ENCODE results near the gene COG6. TPM values are rescaled to one million over a fixed set of nuclear protein-coding genes. Genes with fewer than 3 reads are reported as not detected.

Gene COG6
- total and polyA plus RNA-seq, 2 of the 13 experiments (the other 11 are each of a cell fraction or from before 2014, with no cell fraction given), result 23.5 to 26.1 TPM

DNA sequence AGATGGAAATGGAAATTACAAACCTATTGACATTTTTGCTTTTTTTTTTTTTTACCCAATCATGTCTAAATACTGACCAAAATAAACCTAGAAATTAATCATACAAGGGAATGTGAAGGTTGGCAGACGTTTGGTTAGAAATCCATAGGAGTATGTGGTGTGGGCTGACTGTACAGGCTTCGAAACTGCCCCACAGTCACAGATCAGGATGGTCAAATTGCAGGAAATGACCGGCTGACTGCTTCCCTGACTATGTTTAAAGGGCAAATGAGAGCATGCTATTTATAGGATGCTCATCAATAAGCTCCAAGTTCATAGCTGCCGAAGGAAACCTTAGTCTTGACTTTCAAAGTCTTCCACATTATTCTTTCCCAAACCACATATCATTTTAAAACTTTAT is 118.4 kb downstream of the COG6 start:
- Histone ChIP-seq H2AFZ (ENCODE audit: low read length) (no peak overlapping the region), H3K79me2 (ENCODE audit: insufficient read depth, low read length) (no peaks in the 10 kb centered on the region), H3K4me3 (replicated peaks in 1 of 3; ENCODE audit: insufficient read depth in 1 of 3, low read depth in 2 of 3, low read length in 3 of 3) (no peak overlapping the region), H4K20me1 (ENCODE audit: insufficient read depth, low read length) (no peaks in the 10 kb centered on the region), H3K9me3 (ENCODE audit: low read length) (no peaks in the 10 kb centered on the region), H3K36me3 (replicated peaks in 1 of 2; ENCODE audit: control insufficient read depth in 1 of 2, insufficient read depth in 2 of 2, low read length in 2 of 2) (no peaks in the 10 kb centered on the region), H3K4me2 (ENCODE audit: low read depth, low read length) (no peak overlapping the region), H3K9ac (ENCODE audit: insufficient read depth, low read depth, low read length) (no peak overlapping the region), H3K4me1 (ENCODE audit: insufficient read depth, low read length) (no peaks in the 10 kb centered on the region), H3K27ac (ENCODE audit: extremely low read length, insufficient read depth, low read length) (no peak overlapping the region), H3K27me3 (ENCODE audit: control insufficient read depth in 1 of 2, insufficient read depth in 2 of 2, low read length in 2 of 2) (no peaks in the 10 kb centered on the region)
- ATAC-seq (no peak), DNase-seq (ENCODE audit: low spot score) (no peak), FAIRE-seq (no peak)
- no peak for TF ChIP-seq ZNF441 (CRISPR knock-in tag; IDR thresholded peaks at IDR 0.05; ENCODE audit: borderline replicate concordance)
- no peak for TF ChIP-seq KLF12 (CRISPR knock-in tag; IDR thresholded peaks at IDR 0.05; ENCODE audit: borderline replicate concordance)
- no TSS peak for BruUV-seq (replicated peaks)
- intact Hi-C loops (cut with micrococcal nuclease; ENCODE audit: unreplicated experiment), result no loop called here
- WGBS (ENCODE audit: low lambda C conversion rate), result 9% methylated on average over 4 of the region's 4 CpGs
- ChIA-PET CTCF (ENCODE audit: low intra/inter-chr PET ratio, low total read pairs) (no interaction called here), POLR2A (no interaction called here)
- in situ Hi-C loops (cut with HindIII; ENCODE audit: extremely low pct_ligation_motif_present, low pct_unique_long_range_greater_than_20kb), result no loop called here

DNA sequence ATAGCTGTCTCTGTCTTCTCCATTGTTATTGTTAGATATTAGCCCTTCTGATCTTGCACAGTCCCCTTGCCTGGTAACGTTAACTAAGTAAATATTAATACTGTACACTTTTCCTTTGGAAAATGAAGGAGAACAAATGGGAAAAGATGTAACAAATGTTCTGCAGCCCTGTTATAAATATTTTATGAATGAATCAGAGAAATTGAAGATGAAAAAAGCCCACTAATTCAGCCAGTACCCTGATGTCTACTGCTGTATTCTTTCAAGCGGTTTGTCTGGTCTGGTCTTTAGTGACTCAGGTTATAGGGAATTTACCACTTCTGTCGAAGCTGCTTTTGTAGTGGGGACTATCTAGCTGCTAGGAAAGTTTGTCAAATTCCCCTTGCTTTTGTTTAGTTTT is 121.0 kb downstream of the COG6 start:
- Histone ChIP-seq H3K36me3 (replicated peaks in 1 of 2; ENCODE audit: control insufficient read depth in 1 of 2, insufficient read depth in 2 of 2, low read length in 2 of 2) (no peaks in the 10 kb centered on the region), H3K27me3 (ENCODE audit: control insufficient read depth in 1 of 2, insufficient read depth in 2 of 2, low read length in 2 of 2) (no peaks in the 10 kb centered on the region), H3K27ac (ENCODE audit: extremely low read length, insufficient read depth, low read length) (no peak overlapping the region), H3K9ac (ENCODE audit: insufficient read depth, low read depth, low read length) (no peak overlapping the region), H3K4me2 (ENCODE audit: low read depth, low read length) (no peak overlapping the region), H3K9me3 (ENCODE audit: low read length) (no peaks in the 10 kb centered on the region), H3K4me1 (ENCODE audit: insufficient read depth, low read length) (no peaks in the 10 kb centered on the region), H2AFZ (ENCODE audit: low read length) (no peak overlapping the region), H4K20me1 (ENCODE audit: insufficient read depth, low read length) (no peaks in the 10 kb centered on the region), H3K4me3 (replicated peaks in 1 of 3; ENCODE audit: insufficient read depth in 1 of 3, low read depth in 2 of 3, low read length in 3 of 3) (no peak overlapping the region), H3K79me2 (ENCODE audit: insufficient read depth, low read length) (no peaks in the 10 kb centered on the region)
- whole genome bisulfite sequencing (ENCODE audit: low lambda C conversion rate), result 46% methylated on average over 3 of the region's 3 CpGs
- ATAC-seq, result no peak
- DNase-seq (ENCODE audit: low spot score), result no peak
- no peak for FAIRE-seq
- no peak for TF ChIP-seq ARNT (IDR thresholded peaks at IDR 0.05)
- TF ChIP-seq ZNF891 (CRISPR knock-in tag; IDR thresholded peaks at IDR 0.05), result no peak
- TF ChIP-seq ZNF784 (CRISPR knock-in tag; IDR thresholded peaks at IDR 0.05; ENCODE audit: borderline replicate concordance), result no peak
- no peak for TF ChIP-seq ZNF749 (CRISPR knock-in tag; IDR thresholded peaks at IDR 0.05; ENCODE audit: borderline replicate concordance)
- TF ChIP-seq, protein P1, sequence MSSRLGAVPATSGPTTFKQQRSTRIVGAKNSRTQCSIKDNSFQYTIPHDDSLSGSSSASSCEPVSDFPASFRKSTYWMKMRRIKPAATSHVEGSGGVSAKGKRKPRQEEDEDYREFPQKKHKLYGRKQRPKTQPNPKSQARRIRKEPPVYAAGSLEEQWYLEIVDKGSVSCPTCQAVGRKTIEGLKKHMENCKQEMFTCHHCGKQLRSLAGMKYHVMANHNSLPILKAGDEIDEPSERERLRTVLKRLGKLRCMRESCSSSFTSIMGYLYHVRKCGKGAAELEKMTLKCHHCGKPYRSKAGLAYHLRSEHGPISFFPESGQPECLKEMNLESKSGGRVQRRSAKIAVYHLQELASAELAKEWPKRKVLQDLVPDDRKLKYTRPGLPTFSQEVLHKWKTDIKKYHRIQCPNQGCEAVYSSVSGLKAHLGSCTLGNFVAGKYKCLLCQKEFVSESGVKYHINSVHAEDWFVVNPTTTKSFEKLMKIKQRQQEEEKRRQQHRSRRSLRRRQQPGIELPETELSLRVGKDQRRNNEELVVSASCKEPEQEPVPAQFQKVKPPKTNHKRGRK (CRISPR knock-in tag; IDR thresholded peaks at IDR 0.05), result no peak
- no peak for TF ChIP-seq SRSF1 (optimal IDR thresholded peaks at IDR 0.05; ENCODE audit: low read depth, low read length)
- TF ChIP-seq, protein P2, sequence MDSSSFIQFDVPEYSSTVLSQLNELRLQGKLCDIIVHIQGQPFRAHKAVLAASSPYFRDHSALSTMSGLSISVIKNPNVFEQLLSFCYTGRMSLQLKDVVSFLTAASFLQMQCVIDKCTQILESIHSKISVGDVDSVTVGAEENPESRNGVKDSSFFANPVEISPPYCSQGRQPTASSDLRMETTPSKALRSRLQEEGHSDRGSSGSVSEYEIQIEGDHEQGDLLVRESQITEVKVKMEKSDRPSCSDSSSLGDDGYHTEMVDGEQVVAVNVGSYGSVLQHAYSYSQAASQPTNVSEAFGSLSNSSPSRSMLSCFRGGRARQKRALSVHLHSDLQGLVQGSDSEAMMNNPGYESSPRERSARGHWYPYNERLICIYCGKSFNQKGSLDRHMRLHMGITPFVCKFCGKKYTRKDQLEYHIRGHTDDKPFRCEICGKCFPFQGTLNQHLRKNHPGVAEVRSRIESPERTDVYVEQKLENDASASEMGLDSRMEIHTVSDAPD (CRISPR knock-in tag; IDR thresholded peaks at IDR 0.05), result no peak
- TF ChIP-seq THRA (CRISPR knock-in tag; IDR thresholded peaks at IDR 0.05; ENCODE audit: borderline replicate concordance), result no peak
- TF ChIP-seq SNAPC2 (CRISPR knock-in tag; IDR thresholded peaks at IDR 0.05), result no peak
- TF ChIP-seq ZNF33B (CRISPR knock-in tag; IDR thresholded peaks at IDR 0.05), result no peak
- TF ChIP-seq, protein P3, sequence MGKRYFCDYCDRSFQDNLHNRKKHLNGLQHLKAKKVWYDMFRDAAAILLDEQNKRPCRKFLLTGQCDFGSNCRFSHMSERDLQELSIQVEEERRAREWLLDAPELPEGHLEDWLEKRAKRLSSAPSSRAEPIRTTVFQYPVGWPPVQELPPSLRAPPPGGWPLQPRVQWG (CRISPR knock-in tag; IDR thresholded peaks at IDR 0.05; ENCODE audit: borderline replicate concordance, low read depth), result no peak
- in situ Hi-C loops (cut with HindIII; ENCODE audit: extremely low pct_ligation_motif_present, low pct_unique_long_range_greater_than_20kb), result loop anchor here (25.0 kb wide), 1 partner anchor 911 kb away; no protein-coding TSS in a partner anchor
- ChIA-PET POLR2A (no interaction called here), CTCF (ENCODE audit: low intra/inter-chr PET ratio, low total read pairs) (no interaction called here)
- no TSS peak for BruUV-seq (replicated peaks)
- intact Hi-C loops (cut with micrococcal nuclease; ENCODE audit: unreplicated experiment), result no loop called here

Measured in HepG2 (cell line).